ENCODE measurements around the gene TSPAN9. TPM values are rescaled to one million over a fixed set of nuclear protein-coding genes. Genes with fewer than 3 reads are reported as not detected.

The TSPAN9 gene
- total and polyA plus RNA-seq, 2 of the 4 experiments (the other 2 are of a cell fraction), result 17.7 to 39.1 TPM

DNA sequence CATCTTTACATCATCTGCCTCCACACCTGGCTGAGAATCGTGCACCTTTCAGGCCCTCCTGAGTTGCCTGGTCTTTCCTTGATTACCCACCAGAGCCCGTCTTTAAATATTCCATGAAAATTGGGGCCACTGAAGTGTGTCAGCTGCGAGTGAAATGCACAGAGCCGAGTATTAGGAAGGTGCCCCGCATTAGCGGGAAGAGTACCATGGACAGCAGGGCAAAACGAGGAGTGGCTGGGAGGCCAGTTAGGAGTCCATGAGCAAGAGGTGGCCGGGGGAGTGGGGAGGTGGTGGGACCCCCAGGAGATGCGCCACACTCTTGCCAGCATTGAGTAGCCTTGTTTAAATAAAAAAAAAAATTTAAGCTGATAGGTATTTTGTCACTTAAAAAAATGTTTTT lies 99.6 kb downstream of the TSPAN9 start:
- Histone ChIP-seq H2AK9ac (replicated peaks; ENCODE audit: low read depth, low read length, poor library complexity) (no peak overlapping the region), H4K91ac (ENCODE audit: insufficient read depth, low read depth, low read length) (no peak overlapping the region), H3K4ac (ENCODE audit: low read depth, low read length) (no peak overlapping the region), H3K27me3 (ENCODE audit: control insufficient read depth, insufficient read depth, low read length) (no peaks in the 10 kb centered on the region), H2BK15ac (ENCODE audit: low read depth, low read length) (no peak overlapping the region), H2AK5ac (ENCODE audit: low read depth, low read length) (no peak overlapping the region), H3K4me1 (ENCODE audit: control insufficient read depth, insufficient read depth, low read length) (peaks cover 5% of the 10 kb centered on the region), H4K8ac (ENCODE audit: low read depth in 2 of 2, low read length in 2 of 2) (no peak overlapping the region), H3K18ac (ENCODE audit: low read depth, low read length) (no peak overlapping the region), H3K4me2 (ENCODE audit: low read depth, low read length) (no peak overlapping the region), H3K9me1 (ENCODE audit: insufficient read depth, low read length) (peaks cover 4% of the 10 kb centered on the region), H3K27ac (ENCODE audit: insufficient read depth, low read length) (no peak overlapping the region), H3K36me3 (ENCODE audit: control insufficient read depth, insufficient read depth, low read length) (no peaks in the 10 kb centered on the region), H3K4me3 (ENCODE audit: insufficient read depth, low read depth, low read length) (no peak overlapping the region), H3K14ac (replicated peaks; ENCODE audit: low read depth, low read length) (no peak overlapping the region), H4K5ac (ENCODE audit: low read depth, low read length) (no peak overlapping the region), H4K20me1 (ENCODE audit: insufficient read depth, low read length) (no peaks in the 10 kb centered on the region), H3K23ac (ENCODE audit: low read depth, low read length) (no peak overlapping the region), H3K9me3 (ENCODE audit: control insufficient read depth, insufficient read depth, low read length) (no peaks in the 10 kb centered on the region), H3K9ac (ENCODE audit: low read depth, low read length) (no peak overlapping the region), H2BK20ac (ENCODE audit: low read depth, low read length) (no peak overlapping the region), H3K79me1 (ENCODE audit: low read depth in 1 of 2, low read length in 2 of 2) (peaks cover 6 to 17% of the 10 kb centered on the region in 2 experiments), H3K56ac (ENCODE audit: extremely low read depth, insufficient read depth, low read length) (no peak overlapping the region), H2BK5ac (ENCODE audit: low read depth, low read length, poor library complexity, severe bottlenecking) (no peak overlapping the region), H2BK120ac (ENCODE audit: low read depth, low read length) (no peak overlapping the region), H2AFZ (replicated peaks; ENCODE audit: low read length, poor library complexity) (no peak overlapping the region)
- TF ChIP-seq, protein P1, sequence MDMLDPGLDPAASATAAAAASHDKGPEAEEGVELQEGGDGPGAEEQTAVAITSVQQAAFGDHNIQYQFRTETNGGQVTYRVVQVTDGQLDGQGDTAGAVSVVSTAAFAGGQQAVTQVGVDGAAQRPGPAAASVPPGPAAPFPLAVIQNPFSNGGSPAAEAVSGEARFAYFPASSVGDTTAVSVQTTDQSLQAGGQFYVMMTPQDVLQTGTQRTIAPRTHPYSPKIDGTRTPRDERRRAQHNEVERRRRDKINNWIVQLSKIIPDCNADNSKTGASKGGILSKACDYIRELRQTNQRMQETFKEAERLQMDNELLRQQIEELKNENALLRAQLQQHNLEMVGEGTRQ (IDR thresholded peaks at IDR 0.05; ENCODE audit: low read depth, low read length), result no peak
- TF ChIP-seq MXI1 (IDR thresholded peaks at IDR 0.05; ENCODE audit: borderline replicate concordance, low read depth, low read length) (no peak), POLR2A (IDR thresholded peaks at IDR 0.05; ENCODE audit: low read depth, low read length) (no peak), FOS (IDR thresholded peaks at IDR 0.05; ENCODE audit: low read depth, low read length) (no peak), CEBPB (IDR thresholded peaks at IDR 0.05; ENCODE audit: low read depth, low read length) (no peak), MAFK (IDR thresholded peaks at IDR 0.05; ENCODE audit: low read depth, low read length) (no peak), RFX5 (IDR thresholded peaks at IDR 0.05; ENCODE audit: low read depth, low read length) (no peak), BHLHE40 (IDR thresholded peaks at IDR 0.05; ENCODE audit: low read depth, low read length) (no peak), SMC3 (IDR thresholded peaks at IDR 0.05; ENCODE audit: low read depth, low read length) (no peak)
- BruUV-seq (replicated peaks), result no TSS peak
- ChIA-PET POLR2A (ENCODE audit: unreplicated experiment) (no interaction called here), CTCF (no interaction called here)
- WGBS, 2 experiments (ENCODE audit: extremely low coverage in 2 of 2, insufficient read length in 1 of 2), result 84% methylated on average over 7 of the region's 9 CpGs; no CpG with 5 or more reads in 1 of the 2 experiments
- in situ Hi-C loops (cut with MboI; ENCODE audit: low sequenced_read_pairs), result no loop called here
- no peak for ATAC-seq (ENCODE audit: low read depth)
- DNase-seq, result no peak
- dilution Hi-C loops (cut with HindIII; ENCODE audit: low sequenced_read_pairs, unreplicated experiment), result no loop called here
- intact Hi-C loops (cut with micrococcal nuclease), result no loop called here
